Measurements from ENCODE around the gene PITX2.

The PITX2 gene

GRCh38 chr4:110628663-110629213 is 5.9 kb upstream of the PITX2 start:
- no peak overlapping the region for H3K4me3 ChIP-seq (ENCODE audit: low read length)
- TF ChIP-seq CTCF (conservative IDR thresholded peaks at IDR 0.05; ENCODE audit: low read length) = no peak
- DNase-seq (ENCODE audit: low read depth) = no peak

GRCh38 chr4:110627977-110628662 is 5.2 kb upstream of the PITX2 start:
- DNase-seq (ENCODE audit: low read depth) = no peak
- no peak for TF ChIP-seq CTCF (conservative IDR thresholded peaks at IDR 0.05; ENCODE audit: low read length)
- H3K4me3 ChIP-seq (ENCODE audit: low read length) = no peak overlapping the region

- DNase-seq (ENCODE audit: low read depth) = no peak
- H3K4me3 ChIP-seq (ENCODE audit: low read length) = no peak overlapping the region
- TF ChIP-seq CTCF (conservative IDR thresholded peaks at IDR 0.05; ENCODE audit: low read length) = no peak
These were observed 3.8 kb upstream of the PITX2 start for GRCh38 chr4:110626532-110627153.

GRCh38 chr4:110625576-110626257 is 2.8 kb upstream of the PITX2 start:
- no peak for TF ChIP-seq CTCF (conservative IDR thresholded peaks at IDR 0.05; ENCODE audit: low read length)
- DNase-seq (ENCODE audit: low read depth) = no peak
- H3K4me3 ChIP-seq (ENCODE audit: low read length) = no peak overlapping the region

- no peak overlapping the region for H3K4me3 ChIP-seq (ENCODE audit: low read length)
- no peak for TF ChIP-seq CTCF (conservative IDR thresholded peaks at IDR 0.05; ENCODE audit: low read length)
- no peak for DNase-seq (ENCODE audit: low read depth)
These were observed 2.1 kb upstream of the PITX2 start for GRCh38 chr4:110624904-110625494.

GRCh38 chr4:110624398-110624780 is 1.5 kb upstream of the PITX2 start:
- no peak for TF ChIP-seq CTCF (conservative IDR thresholded peaks at IDR 0.05; ENCODE audit: low read length)
- DNase-seq (ENCODE audit: low read depth) = no peak
- no peak overlapping the region for H3K4me3 ChIP-seq (ENCODE audit: low read length)
